GM21423 (cell line): ENCODE results near the gene TRIM9.
"Not testable (repeated sequence)": the region's sequence is repeated elsewhere in the genome, so short reads cannot be mapped to it uniquely, and the experiment has no call there.

Experiments
- ATAC-seq: cut with Tn5 transposase; IDR thresholded peaks from one replicate; pipeline ENCODE4 v1.9.1; 2021; ENCODE audit warnings: mild to moderate bottlenecking, moderate library complexity; ENCODE audit not compliant: unreplicated experiment

The TRIM9 gene

DNA sequence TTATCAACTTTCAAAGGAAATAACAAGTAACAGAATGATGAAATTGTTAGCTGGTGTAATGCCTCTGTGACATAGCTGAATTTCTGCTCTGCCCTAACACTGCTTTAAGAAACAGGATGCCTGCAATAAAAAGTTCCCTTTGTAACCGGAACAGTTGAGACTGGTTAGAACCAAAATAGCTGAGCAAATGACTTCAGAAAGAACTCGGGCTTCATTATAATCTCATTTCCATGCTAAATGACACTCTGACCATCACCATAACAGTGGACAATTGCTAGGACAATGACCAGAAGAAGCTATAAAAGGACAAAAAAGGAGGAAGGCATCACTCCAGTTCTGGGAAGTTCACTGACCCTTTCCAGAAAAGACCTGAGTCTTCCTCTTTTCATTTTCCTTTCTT, 127.1 kb downstream of the TRIM9 start:
- no peak for ATAC-seq

DNA sequence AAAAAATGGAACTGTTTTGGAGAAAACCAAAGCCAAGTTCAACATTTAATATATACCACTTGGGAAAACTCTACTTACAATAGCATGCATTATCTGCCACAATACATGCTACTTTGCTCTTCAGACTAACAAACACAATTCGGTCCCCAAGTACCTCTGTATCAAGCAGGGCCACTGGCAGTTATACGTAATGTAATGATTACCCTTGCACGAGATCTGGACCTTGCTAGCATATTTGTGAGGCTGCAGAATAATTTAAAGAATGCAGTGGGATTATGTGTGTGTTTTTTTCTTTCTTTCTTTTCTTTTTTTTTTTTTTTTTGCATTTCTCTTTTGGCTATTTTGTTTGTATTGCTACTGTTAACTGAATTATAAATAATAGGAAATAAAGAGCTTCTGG, 127.8 kb downstream of the TRIM9 start:
- no peak for ATAC-seq

DNA sequence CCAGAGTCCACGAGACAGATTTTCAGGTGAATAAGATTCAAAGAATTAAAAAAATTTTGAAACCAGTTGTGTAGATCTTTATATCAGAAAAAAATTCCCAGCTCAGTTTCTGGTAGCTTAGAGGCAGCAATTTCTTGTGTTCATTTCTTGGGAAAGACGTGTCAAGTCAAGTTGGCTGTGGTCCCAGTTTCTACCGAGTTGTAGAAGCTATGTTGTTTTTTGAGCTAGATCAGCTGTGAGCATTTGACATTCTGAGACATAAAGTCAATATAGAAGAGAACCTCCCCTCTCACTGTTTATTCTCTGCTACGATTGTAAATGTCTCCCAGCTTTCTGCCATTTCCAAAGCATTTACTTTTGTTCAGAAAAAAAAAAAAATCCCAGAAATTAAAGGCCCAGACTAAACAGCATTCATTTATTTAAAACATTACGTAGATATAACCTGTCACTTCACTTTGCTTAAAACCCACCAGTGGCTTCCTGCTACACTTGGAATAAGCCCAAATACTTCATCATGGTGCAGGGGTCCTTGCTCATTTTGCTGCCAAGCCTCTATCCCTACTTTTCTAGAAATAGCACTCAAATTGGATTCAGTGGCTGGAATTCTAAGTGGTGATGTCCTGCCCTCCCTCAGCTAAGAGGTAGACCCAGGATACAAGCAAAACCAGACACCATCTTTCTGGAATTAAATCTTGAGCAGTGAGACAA, 130.1 kb downstream of the TRIM9 start:
- ATAC-seq: no peak

DNA sequence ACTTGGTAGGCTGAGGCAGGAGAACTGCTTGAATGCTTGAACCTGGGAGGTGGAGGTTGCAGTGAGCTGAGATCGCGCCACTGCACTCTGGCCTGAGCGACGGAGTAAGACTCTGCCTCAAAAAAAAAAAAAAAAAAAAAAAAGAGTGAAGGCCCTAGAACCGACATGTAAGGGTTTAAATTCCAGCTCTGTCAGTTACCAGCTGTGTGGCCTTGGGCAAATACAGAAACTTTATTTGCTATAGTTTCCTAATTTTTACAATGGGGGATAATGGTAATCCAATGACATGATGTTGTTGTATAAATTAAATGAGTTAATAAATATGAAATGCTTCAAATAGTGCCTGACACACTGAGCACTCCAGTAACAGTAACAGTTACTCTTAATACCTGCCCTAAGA, 131.0 kb downstream of the TRIM9 start:
- ATAC-seq: no peak

DNA sequence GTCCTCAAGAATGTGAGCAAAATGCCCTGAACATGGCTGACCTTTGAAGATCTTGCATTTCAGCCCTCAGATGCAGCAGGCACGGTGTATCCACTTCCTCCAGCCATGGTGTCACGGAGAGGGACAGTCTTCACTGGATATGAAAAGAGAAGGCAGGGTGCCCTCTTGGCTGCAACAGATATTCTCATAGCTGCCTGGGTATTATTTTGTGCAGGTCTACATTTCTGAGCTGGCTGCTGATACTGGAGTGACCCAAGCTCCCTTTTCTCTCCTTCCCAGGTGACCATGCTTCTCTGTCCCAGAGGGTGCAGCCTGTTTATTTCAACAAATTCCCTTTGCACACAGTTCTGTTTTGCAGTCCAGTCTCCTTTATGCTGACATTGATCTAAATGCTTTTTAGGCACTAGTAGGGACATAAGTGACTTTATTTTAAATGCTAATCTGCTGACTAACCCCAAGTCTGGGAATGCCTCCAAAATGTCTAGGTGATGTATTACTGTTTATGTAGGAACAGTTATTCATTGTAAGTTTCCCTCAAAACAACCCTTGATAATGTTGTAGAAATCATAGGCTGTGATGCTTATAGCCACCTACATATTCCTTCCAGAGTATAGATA, 133.2 kb downstream of the TRIM9 start:
- no peak for ATAC-seq

DNA sequence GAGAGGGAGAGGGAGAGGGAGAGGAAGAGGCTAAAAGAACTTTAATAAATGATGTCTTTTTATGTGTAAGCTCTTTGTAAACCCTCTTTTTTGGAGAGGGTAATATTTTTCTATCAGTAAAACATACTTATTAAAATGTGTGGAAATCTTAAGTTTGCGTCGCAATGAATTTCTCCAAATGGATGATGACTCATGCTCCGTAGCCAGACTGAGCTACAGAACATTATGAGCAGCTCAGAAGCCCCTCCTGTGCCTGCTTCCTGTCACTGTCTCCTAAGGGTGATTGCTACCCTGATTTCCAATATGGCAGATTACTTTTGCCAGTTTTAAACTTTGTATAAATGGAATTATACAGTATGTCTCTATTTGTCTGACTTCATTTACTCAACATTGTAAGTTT, 137.6 kb downstream of the TRIM9 start:
- ATAC-seq: no peak

DNA sequence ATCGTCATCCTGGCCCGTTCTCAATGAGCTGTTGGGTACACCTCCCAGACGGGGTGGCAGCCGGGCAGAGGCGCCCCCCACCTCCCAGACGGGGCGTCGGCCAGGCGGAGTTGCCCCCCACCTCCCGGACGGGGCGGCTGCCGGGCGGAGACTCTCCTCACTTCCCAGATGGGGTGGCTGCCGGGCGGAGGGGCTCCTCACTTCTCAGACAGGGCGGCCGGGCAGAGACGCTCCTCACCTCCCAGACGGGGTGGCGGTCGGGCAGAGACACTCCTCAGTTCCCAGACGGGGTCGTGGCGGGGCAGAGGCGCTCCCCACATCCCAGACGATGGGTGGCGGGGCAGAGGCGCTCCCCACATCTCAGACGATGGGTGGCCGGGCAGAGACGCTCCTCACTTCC, 138.5 kb downstream of the TRIM9 start:
- ATAC-seq: not testable (repeated sequence)

DNA sequence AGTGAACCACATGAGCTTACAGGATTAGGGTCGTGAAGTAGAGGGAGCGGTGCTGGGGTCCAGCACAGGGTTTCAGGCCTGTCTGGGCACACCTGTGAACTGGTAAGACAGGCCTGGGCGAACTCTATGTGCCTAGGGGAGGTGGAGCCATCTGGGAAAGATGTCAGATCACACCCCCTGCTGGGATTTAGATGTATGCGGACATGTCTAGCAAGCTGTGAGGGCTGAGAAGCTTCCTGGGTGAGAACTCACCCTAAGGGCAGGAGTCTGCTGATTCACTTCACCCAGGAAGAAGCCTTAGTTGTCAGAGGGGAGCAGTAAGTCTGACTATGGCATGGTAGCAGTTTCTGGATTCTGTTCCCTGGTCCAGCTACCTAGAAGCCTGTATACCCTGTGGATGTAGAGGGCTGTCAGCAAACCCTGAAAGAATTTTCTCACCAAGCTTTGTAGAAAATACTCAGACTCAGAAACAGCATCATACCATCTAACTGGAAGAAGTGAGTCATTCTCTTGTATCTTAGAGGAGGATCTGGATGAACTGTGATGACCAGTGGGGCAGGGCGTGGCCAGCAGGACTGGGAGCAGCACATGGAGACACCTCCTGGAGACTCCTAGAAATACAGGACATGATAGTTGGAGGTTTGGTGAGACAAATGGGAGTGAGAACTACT, 139.4 kb downstream of the TRIM9 start:
- ATAC-seq: peak; percentile 52

DNA sequence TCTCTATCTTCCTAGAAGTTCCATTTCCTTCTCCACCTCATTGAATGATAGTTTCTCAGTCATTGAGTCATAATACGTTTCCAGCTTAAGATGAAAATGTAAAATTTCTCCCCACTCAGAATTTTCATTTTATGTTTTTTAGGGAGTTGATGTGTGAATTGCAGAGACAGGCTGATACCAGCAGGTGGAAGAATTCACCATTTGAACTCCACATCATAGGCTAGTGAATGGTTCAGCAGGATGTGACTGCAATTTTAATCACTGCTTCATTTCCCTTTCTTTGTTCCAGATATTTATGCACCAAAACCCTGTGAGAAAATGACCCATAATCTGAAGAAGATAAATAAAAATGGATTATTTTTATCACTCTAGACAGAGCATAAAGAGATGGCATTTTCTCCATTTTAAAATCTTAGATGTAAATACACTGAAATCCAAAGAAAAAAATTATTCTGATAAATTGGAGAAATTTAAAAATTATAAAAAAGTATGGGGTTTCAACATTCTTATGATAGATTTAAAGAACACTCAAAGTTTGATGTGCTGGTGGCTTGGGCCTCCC, 140.0 kb downstream of the TRIM9 start:
- peak; percentile 62 for ATAC-seq

DNA sequence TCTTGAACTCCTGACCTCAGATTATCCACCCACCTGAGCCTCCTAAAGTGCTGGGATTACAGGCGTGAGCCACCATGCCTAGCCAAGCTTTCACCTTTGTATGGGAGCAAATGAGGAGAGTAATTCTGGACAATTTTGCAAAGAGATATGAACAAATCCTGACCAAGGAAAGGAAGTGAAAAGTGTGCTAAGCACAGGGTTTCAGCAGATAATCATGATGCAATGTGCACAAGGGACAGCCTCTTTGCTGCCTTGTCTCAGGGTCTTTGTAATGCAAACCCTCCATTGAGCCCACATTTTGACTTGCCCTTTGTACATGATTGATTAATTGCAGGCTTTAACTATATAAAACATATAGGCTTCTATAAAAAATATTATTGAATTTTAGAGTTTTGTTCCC, 141.4 kb downstream of the TRIM9 start:
- no peak for ATAC-seq

DNA sequence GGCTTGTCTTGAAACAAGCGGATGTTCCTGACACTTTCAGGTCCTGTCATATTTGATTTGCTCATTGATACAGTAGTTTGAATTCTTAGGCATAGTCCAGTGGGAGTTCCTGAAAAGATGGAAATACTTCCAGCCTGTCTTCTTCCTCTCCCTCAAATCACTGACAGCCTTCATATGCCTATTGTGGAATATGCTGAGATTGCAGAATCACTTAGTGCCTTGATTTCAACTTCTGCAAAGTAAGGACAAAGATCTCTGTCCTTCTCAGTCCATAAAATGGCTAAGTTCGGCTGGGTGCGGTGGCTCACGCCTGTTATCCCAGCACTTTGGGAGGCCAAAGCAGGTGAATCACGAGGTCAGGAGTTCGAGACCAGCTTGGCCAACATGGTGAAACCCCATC, 143.9 kb downstream of the TRIM9 start:
- ATAC-seq: no peak

DNA sequence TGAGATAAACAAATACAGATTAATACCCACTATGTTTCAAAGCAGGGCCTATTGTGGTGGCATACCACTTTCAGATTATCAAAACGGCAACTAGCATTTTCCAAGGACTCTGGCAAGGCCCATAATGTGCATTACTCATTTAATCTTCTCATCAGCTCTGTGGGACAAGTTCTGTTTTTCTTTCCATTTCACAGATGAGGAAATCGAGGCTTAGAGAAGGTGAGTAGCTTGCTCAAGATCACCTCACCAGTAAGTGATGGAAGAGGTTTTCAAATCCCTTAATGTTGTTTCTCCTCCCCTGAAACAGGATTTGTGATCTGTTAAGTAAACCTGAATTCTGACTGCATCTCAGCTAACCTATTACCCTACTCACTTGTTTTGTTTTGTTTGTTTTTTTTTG, 146.7 kb downstream of the TRIM9 start:
- ATAC-seq: no peak

DNA sequence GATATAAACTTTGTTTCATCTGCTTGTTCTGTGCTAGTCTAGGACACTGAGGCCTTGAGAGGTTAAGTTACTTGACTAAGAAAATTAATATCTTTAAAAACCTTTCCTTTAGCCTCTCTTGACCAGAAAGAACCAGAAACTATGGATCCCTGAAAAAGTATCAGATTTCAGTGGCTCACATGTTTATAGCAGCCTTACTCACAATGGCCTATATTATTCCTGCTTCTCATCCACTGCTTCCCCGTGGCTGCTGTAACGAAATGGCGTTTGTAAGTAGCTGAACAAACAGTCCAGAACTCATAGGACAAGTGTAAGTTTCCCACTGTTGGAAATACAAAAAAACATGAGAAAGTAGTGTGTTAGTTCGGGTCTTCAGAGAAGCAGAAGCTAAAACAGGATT, 147.5 kb downstream of the TRIM9 start:
- ATAC-seq: no peak

DNA sequence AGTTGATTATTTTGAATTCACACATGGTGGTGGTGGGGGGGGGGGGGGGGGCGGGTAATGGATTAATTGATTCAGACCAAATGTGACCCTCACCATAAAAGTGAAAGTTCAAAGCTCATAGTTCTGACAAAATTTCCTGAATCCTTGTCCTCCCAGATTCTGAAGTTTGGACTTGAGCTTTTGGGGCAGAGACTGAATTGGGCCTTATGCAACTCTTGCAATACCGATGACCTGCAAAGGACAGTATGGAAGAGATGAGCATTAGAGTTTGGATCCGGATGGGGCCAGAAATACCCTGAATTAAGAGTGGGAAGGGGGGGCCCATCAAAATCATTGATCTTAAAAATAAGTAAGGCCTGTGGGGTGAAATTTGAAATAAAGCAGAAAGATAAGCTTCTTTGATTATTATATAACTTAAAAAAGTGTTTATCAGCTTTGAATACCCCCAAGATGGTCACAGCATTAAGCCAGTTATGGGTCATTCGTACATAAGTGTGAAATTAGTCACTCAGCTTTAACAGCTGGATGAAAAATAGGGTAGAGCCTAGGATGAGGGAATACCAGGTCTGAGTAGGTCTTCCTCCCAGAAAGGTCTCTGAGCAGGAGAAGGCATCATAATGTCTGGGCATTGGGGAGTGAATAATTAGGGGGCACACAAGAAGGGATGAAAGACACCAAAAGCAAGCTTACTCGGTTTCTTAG, 148.5 kb downstream of the TRIM9 start:
- no peak for ATAC-seq

DNA sequence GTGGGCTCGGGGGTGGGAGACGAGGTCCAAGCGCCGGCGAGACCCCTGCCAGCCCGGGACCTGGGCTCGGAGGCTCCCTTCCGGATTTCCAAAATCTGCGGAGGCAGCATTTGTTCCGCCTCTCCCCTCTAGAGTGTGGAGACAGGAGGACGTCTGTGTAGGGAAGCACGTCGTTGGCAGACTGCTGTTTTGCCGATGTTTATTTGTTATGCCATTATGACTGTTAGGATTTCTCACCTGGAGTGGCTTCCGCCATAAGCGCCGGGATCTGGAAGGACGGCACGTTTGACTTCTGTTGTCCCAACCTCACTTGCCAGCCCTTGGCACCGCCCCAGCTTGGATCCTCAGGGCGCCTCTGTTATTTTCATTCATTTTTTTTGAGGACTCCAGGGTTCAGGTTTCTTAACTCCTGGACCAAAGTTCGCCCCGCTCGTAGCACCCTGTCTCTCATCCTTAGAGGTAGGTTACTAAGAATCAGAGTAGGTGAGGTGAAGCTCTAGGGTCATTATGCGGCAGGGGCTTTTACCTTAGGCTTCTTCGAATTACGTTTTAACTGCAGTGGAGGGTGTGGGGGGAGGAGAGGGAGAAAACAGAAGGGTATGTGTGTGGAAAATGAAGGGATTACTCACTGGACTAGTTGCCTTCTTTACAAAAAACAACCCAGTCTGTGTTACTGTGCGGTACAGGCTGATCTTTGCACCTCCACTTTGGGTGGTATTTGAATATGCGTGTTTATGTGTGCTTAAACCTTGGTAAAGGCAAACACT, 150.1 kb downstream of the TRIM9 start:
- no peak for ATAC-seq

DNA sequence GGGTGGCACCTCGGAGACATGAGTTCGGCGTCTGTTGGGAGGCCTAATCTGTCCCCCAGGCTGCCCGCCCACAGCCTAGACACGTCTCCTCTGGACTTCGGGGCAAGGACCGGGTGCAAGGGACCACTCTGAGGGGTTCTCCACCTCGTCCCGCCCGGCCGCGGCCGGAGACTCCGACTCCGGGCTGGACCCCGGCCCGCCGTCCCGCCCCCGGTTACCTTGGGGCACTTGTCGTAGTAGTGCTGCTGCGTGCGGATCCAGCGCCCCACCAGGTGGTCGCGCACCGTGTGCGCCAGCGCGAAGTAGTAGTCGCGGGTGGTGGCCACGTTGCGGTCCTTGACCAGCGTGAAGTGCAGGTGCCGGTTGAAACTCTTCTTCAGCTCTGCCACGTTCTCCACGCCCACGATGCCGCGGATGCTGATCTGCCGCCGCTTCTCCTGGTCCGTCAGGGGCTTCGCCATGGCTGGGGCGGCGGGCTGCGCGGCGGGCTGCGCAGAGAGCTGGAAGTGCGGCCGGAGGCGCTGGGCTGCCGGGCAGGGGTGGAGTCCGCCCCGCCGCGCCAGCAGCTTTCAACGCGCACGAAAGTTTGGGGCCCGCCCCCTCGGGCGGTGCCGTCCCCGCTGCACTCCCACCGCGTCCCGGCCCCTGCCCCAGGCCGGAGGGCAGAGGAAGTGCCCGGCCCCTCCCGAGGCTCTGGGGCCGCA, 150.8 kb downstream of the TRIM9 start, which contains the start of gene PYGL:
PYGL (minus strand) TSS at position 541 of the 704 bp plus-strand sequence; CDS start at position 461, 80 bp downstream.
- no peak for ATAC-seq

DNA sequence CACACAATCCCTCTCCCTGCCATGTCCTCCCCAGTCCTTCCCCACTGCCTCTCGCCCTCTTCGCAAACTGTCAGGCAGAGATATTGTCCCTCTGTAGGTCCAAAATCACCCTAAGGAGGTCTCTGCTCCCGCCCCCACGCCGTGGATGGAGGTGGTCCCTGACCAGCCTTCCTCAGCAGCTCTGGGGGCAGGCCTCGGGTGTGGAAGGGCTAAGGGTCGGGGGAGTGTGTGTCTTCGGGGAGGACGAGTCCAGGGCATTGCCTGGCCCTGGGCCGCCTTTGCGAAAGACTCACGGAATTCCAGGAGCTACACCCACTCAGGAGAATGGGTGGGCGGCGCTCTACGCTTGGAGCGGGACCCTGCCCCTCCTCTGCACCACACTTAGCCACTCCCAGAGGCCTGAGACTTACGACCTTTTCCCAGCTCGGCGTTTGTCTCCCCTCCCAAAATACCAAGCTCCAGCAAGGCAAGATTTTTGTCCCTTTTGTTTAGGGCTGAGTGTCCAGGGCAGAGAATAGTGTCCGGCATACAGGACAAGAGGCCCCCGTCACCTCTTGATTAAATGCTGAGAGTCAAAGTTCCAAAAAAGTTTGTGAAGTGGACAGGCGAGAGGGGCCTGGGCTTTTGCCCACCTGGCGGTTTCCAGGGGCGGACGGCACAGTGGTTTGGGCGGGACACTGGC, 151.5 kb downstream of the TRIM9 start:
- ATAC-seq: no peak

DNA sequence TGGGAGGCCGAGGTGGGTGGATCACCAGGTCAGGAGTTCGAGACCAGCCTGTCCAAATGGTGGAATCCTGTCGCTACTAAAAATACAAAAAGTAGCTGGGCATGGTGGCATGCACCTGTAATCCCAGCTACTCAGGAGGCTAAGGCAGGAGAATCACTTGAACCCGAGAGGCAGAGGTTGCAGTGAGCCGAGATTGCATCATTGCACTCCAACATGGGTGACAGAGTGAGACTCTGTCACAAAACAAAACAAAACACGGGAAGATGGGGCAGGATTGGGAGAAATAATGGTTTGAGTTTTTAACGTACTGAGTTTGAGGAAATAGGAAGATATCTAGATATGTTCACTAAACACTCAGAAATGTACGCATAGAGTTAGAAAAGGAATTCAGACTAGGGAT, 153.3 kb downstream of the TRIM9 start:
- not testable (repeated sequence) for ATAC-seq

DNA sequence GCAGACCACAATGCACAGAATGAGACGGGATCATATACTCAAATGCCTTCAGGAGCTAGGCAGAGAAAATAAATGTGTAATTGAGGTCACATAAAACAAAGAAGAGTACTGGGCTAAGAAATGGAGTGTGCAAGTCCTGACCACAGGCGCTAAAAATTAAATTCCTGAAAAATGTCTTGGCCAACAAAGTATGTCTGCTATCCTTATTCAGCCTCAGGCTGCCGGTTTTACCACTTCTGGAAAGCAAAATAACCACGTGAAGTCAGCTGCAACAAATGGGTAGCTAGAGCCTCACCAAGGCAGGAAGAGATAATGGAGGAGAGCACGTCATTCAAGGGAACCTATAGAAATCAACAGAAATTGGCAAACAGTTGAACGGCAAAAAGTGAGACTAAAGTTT, 153.8 kb downstream of the TRIM9 start:
- no peak for ATAC-seq
